GM19043 (cell line): ENCODE results near the gene MED15.
"Not testable (repeated sequence)": the region's sequence is repeated elsewhere in the genome, so short reads cannot be mapped to it uniquely, and the experiment has no call there.

Source experiments
- ATAC-seq: cut with Tn5 transposase; IDR thresholded peaks from one replicate; pipeline ENCODE4 v1.9.1; 2021; ENCODE audit warnings: low read depth; ENCODE audit not compliant: unreplicated experiment

MED15 gene, protein sequence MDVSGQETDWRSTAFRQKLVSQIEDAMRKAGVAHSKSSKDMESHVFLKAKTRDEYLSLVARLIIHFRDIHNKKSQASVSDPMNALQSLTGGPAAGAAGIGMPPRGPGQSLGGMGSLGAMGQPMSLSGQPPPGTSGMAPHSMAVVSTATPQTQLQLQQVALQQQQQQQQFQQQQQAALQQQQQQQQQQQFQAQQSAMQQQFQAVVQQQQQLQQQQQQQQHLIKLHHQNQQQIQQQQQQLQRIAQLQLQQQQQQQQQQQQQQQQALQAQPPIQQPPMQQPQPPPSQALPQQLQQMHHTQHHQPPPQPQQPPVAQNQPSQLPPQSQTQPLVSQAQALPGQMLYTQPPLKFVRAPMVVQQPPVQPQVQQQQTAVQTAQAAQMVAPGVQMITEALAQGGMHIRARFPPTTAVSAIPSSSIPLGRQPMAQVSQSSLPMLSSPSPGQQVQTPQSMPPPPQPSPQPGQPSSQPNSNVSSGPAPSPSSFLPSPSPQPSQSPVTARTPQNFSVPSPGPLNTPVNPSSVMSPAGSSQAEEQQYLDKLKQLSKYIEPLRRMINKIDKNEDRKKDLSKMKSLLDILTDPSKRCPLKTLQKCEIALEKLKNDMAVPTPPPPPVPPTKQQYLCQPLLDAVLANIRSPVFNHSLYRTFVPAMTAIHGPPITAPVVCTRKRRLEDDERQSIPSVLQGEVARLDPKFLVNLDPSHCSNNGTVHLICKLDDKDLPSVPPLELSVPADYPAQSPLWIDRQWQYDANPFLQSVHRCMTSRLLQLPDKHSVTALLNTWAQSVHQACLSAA

DNA sequence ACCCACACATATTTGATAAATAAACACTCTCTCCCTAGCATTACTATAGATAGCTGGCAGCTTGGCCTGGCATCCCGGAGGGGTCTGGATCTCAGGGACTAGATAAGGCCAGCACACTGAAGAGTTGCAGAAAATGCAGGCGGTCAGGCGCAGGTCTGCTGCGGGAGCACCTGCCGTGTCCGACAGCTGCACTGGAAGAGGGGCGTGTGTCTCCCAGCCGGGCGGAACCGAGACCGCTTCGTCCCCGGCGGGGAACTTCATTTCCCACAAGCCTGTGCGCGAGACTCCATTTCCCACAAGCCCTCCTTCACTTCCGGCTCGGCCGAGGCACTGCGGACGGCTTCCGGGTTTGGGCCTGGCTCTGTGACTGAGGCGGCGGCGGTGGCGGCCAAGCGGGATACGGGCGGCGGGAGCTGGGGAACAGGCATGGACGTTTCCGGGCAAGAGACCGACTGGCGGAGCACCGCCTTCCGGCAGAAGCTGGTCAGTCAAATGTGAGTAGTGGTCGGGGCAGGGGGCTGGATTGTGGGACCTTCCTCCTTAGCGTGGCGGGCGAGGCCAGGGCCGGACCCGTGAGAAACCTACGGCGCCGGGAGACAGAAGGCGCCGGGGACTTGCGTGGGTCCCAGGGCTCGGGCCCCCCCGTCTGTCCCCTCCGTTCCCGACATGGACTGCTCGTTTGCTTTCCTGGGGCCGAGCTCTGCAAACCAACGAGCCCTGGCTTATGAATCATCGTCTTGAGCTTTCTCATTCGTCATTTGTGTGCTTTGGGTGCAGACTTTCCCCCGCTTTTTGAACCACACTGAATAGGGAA is at the start of gene MED15:
Gene MED15 (plus strand): TSS at position 358 of the 814 bp plus-strand sequence. CDS start 69 bp downstream, at position 427.
- peak; percentile 86 for ATAC-seq

- ATAC-seq, result no peak
Measured at GRCh38 chr22:20458530-20459151, 48.8 kb upstream of the MED15 start.

- no peak for ATAC-seq
Measured at GRCh38 chr22:20459152-20459542, 48.3 kb upstream of the MED15 start.

DNA sequence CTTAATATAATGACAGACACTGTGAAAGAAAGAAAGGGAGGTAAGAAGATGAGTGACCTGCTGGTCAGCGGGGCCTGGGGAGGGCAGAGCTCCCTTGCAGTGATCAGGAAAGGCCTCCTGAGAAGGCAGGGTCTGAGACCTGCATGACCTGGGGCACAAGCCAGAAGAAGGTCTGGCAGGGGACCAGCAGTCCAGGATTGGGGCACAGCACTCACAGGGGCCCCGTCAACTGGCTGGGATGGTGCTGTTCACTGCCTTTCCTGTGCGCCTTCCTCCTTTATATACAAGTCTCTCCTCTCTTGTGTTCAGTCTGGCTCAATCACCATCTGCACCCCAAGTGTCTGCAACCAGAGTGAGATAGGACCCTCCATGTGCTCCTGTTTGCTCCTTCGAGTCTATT is 47.5 kb upstream of the MED15 start:
- ATAC-seq, result no peak

- no peak for ATAC-seq
Measured at GRCh38 chr22:20463324-20464095, 43.9 kb upstream of the MED15 start.

GRCh38 chr22:20464096-20464614 is 43.3 kb upstream of the MED15 start:
- no peak for ATAC-seq

GRCh38 chr22:20464912-20465758 is 42.3 kb upstream of the MED15 start:
- no peak for ATAC-seq

- ATAC-seq, result no peak
Measured at GRCh38 chr22:20465759-20466077, 41.7 kb upstream of the MED15 start.

GRCh38 chr22:20466659-20467379 is 40.6 kb upstream of the MED15 start:
- ATAC-seq, result no peak

DNA sequence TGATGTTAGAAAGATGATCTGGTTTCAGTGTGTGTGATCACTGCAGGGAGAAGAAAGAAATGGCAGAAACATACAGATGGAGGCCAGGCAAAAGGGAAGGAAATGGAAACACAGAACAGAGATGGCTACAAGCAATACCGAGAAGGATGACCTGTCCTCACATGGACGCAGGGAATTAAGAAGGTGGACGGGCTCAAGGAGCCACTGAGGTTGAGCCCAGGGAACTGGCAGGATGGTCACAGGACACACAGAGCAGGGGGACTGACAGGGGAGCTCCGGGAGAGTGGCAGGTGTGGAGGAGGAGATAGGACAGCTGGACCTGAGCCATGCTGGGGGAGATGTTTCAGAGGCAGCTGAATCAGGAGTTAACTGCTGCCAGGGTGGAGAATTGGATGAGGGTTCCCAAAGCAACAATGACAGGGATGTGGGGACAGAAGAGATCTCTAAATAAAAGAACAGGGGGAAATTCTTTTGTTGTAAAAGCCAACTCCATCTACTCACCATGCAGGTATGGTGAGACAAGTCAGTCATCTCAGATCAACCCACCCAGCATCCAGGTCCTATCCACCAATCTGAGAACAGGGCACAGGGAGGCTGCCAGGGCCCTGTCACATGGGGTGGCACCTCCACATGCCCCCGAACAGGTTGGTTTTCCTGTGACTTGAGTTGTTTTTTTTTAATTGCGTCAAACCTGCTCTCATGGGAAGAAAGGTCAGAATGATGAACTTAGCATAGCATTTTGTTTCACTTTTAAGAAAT is 38.1 kb upstream of the MED15 start:
- ATAC-seq, result no peak

DNA sequence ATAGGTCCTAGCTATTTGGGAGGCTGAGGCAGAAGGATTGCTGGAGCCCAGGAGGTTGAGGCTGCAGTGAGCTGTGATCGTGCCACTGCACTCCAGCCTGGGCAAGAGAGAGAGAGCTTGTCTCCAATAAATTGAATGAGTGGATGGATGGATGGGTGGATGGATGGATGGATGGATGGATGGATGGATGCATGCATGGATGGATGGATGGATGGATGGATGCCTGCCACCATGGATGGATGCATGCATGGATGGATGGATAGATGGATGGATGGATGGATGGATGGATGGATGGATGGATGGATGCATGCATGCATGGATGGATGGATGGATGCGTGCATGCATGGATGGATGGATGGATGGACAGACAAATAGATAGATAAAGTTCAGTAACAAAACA is 36.9 kb upstream of the MED15 start:
- ATAC-seq, result not testable (repeated sequence)

DNA sequence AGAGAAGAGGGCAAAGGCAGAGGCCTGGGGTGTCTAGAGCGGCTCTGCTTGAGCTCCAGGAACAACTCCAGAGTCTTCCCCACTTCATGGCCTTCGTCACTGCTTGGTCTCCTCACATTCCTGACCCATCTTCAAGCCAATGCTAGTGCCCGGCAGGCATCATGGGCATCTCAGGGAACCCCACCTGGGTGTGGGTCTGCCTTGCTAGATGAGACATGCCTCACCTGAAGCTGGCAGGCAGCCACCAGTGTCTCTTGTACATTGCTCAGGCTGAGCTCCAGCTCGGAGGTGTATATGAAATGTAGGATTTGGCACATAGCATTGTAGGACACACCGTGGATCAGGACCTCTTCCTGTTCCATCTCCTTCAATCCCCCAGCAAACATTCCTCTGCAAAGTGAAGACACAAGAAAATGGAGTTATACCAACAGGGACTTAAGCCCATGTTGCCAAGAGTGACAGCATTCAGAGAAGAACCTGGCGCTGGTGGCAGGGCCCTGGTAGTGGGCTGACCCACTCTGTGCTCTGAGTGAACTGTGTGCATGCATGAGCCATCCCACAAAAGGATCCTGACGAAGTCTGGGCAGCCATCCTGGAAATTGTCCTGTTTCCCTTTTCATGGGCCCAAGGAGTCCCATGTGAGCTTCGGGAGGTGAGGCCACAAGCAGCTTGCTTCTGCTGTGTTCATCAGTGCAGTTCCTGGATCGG is 36.1 kb upstream of the MED15 start:
- no peak for ATAC-seq

DNA sequence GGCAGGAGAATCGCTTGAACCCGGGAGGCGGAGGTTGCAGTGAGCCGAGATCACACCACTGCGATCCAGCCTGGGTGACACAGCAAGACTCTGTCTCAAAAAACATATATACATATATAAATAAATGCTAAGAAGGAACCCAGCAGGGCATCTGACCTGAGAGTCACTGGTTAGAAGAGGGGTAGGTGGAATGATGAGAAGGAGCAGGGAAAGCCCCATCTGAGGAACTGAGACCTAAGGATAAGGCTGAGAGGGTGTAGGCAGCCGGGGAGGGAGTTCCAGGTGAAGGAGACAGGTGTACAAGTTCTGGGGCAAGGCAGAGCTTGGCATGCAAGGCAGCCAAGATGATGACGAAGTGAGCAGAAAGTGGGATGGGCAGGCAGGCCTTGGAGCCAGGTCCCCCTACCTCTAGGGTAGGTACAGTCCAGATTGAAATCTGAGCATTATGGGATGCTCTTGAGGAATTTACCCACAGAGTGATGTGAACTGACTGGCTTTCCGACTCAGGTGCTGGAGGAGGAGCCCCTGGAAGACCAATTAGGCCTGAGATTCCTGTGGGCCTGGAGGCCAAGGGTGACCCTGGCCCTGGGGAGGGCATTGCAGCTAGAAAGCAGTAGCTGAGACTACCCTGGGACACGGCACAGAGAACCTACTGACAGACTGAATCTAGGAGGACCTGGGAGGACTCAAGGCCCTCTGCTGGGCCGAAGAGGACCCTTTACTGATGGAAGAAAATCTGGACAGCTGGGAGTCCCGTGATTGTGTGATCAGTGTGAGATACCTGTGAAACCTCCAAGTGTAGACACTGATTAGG is 34.6 kb upstream of the MED15 start:
- ATAC-seq, result no peak

DNA sequence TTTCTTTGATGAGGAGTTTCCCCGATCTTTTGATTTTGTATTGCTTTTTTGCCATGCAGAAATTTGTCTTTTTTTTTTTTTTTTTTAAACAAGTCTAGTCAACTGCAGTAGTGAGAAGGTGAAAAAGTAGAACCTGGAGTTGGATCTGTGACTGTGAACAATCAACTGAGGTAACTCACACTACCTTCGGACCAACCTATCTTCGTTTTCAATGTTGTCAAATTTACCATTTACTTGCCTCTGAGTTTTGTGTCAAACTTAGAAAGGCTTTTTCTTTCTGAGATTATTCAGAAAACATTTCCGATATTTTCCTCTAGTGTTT is 32.3 kb upstream of the MED15 start:
- ATAC-seq, result no peak

GRCh38 chr22:20475569-20475968 is 31.8 kb upstream of the MED15 start:
- not testable (repeated sequence) for ATAC-seq

- not testable (repeated sequence) for ATAC-seq
Measured at GRCh38 chr22:20478059-20478458, 29.4 kb upstream of the MED15 start.
